Measurements from ENCODE around the gene CDH2.

DNA sequence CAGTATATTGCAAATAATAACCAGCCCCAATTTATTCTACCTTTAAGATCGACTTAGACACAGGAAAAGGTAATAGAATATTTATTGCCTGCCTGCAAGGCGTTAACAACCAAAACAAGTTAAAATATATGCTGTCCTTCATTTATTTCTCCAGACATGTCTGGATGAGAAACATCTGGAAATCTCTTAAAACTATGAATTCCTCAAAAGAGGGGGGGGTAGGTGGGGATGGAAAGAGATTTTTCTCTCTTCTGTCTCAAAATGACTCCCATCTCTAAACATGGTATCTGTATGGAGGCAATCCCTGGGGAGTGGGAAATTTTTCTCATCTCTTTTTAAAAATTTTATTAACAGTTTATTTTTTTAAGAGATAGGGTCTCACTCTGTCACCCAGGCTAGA, 113.0 kb downstream of the CDH2 start:
- TF ChIP-seq CTCF (conservative IDR thresholded peaks at IDR 0.05 in 1 of 2, IDR thresholded peaks at IDR 0.05 in 1 of 2; ENCODE audit: extremely low read depth in 1 of 2, insufficient read depth in 1 of 2, low read depth in 1 of 2, low read length in 2 of 2), result no peak
- TF ChIP-seq EZH2 (IDR thresholded peaks at IDR 0.05; ENCODE audit: borderline replicate concordance, low read length), result no peak
